ENCODE measurements around the gene LCOR.

The LCOR gene

GRCh38 chr10:97012470-97012869, 180.4 kb downstream of the LCOR start:
- no peak for DNase-seq (ENCODE audit: low read depth)

GRCh38 chr10:97013568-97013967, 181.5 kb downstream of the LCOR start:
- DNase-seq (ENCODE audit: low read depth) = no peak

- DNase-seq (ENCODE audit: low read depth) = no peak
These were observed 181.9 kb downstream of the LCOR start for GRCh38 chr10:97013983-97014382.

GRCh38 chr10:97015240-97015639, 183.1 kb downstream of the LCOR start:
- DNase-seq (ENCODE audit: low read depth) = no peak

DNA sequence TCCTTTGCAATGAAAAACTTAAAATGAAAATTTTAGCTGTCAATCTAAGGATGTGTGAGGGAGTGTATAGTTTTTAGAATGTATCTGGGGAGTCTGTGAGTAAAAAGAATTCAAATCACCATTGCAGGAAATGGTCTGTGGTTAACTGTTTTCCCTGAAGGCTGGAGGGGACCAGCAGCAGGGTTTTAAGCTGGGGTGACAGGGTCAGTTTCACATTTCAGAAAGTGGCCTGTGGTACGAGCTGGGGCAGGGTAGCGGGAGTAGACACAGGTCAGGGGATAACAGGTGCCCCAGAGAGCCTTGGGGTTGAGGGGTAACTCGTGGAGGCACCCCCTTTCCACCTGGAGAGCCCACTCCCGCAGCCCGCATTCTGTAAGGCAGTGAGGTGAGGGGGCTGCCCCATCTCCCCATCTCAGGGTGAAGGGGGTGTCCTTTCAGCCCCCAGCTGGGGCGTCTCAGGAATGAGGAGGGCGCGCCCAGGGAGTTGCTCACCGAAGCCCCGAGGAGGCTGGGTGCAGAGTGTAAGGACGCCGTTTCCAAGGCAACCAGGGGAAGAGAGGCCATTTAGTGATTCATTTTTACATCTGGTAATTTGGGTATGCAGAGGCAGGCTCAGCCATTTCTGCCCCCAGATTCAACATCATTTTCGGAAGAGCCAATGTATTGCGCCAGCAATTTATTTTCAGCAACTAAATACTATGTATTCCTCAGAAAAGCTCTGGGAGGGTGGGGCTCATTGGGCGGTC, 184.8 kb downstream of the LCOR start:
- DNase-seq (ENCODE audit: low read depth) = no peak

- no peak for DNase-seq (ENCODE audit: low read depth)
These were observed 185.4 kb downstream of the LCOR start for GRCh38 chr10:97017474-97017903.

DNA sequence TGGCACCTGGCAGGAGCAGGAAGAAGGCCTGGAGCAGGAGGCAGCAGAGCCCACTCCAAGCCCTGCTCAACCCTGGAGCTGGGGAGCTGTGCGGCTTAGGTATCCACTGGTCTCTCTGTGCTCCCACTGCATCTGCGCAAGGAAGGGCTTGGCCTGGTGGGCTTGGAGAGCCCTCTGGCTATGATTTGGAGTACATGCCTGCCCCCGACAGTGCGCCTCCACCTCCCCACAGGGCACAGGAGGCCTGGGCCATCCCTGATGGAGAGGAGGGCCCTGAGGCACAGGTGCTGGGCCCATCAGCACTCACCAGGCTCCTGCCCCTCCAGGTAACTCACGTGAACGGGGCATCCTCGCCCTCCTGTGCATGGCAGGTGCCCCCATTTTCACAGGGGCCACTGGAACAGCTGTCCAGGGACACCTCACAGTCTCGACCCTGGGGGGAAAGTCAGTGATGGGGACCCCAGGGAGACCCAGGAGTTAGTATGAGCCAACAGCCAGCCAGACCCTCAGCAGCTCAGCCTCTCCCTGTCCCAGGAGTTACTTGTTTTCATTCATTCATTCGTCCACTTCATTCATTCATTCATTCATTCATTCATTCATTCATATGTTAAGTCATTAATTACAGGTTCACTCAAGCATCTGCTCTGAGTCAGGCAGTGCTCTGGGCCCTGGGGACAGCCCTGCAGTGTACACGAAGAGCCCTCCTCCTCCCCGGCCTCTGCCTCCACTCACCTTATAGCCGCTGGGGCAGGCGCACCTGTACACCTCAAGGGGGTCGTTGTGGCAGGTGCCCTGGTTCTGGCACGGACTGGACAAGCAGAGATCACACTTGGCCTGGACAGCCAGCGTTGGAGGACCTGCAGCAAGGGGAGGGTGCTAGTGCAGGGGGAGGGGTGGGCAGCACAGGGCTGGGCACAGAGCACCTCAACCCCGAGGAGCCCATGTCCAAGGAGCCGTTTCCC, 186.4 kb downstream of the LCOR start:
- DNase-seq (ENCODE audit: low read depth) = no peak

GRCh38 chr10:97019213-97019844, 187.2 kb downstream of the LCOR start:
- no peak for DNase-seq (ENCODE audit: low read depth)

DNA sequence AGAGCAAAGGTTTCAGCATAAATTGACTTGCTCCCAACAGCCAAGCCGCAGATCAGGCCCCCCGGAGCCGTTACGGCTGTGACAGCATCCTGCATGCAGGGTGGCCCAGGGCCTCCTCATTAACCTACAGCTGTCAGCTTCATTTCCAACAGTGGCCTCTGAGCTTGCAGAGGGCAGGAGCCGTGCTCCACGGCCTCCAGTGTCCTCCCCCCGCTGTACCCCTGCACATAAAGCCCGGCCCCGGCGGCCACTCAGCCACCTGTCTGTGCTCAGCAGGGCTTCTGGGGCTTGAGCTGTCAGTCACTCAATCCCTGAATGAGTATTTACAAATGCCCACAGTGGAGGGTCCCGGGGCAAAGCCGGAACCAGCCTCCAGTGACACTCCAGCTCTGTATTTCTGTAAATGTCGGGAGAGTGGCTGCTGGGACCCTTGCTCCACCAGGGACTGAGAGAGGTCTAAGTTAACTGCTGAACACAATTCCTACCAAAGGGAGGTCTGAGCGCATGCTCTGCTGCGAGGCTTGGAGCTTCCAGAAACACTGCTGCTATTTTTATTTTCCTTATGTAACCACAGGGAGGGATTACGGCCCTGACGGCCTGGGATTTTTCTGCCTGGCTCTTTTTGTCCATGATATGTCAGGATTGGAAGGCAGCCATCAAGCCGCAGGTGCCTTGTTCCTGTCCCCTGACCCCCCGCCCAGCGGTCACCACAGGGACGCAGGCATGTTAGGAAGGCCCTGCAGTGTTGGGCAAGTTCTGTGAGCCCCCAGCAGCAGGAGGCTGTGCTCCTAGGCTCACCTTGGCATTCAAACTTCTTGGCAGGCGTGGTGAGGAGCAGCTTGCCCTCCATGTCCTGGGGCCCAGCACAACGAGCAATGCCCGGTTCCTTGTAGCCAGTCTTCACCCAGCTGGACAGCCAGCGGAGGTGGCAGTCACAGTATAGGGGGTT, 188.6 kb downstream of the LCOR start:
- DNase-seq (ENCODE audit: low read depth) = no peak

GRCh38 chr10:97022616-97023015, 190.5 kb downstream of the LCOR start:
- DNase-seq (ENCODE audit: low read depth) = no peak

- DNase-seq (ENCODE audit: low read depth) = no peak
These were observed 191.5 kb downstream of the LCOR start for GRCh38 chr10:97023401-97024167.

DNA sequence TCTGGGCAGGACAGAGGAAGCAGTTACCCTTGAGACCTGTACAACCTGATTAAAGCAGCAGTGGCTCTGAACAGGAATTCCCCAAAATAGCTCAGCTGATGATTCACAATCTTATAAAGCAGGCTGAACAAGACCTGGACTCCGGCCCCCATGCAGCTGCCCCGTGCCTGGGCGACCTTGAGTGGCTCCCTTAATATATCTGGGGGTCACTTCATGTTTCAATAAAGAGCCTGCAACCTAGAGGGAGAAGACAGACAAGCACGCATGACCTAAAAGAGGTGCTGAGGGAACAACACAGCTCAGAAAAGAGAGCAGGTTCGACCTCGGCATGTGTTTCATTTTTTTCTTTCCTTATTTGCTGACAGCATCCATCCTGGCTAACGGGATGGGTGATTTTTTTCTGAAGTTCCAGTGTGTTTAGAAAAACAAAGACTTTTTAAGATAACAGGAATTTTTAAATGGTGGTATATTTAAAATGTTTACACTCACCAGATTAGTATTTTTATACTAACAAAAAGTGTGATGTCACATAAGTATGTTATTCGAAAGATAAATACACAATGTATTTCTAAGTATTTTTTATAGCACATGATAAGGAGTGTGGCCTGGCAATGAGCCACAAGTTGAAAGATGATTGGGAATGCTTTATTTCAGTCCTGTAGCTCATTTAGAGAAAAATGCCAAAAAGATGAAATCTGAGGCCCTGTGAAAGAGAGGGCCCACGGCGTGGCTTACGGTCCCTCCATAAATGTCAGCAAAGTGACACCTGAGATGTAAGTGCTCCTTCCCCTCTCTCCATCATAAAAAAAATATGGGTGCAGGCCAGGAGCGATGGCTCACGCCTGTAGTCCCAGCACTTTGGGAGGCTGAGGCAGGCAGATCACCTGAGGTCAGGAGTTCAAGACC, 192.3 kb downstream of the LCOR start:
- DNase-seq (ENCODE audit: low read depth) = no peak

GRCh38 chr10:97025613-97026242, 193.6 kb downstream of the LCOR start:
- peak; percentile 18 for DNase-seq (ENCODE audit: low read depth)

- DNase-seq (ENCODE audit: low read depth) = no peak
These were observed 196.2 kb downstream of the LCOR start for GRCh38 chr10:97028126-97028831.

GRCh38 chr10:97028832-97029178, 196.7 kb downstream of the LCOR start:
- DNase-seq (ENCODE audit: low read depth) = no peak

- DNase-seq (ENCODE audit: low read depth) = no peak
These were observed 197.2 kb downstream of the LCOR start for GRCh38 chr10:97029271-97029670.

GRCh38 chr10:97030894-97031293, 198.8 kb downstream of the LCOR start:
- DNase-seq (ENCODE audit: low read depth) = no peak

DNA sequence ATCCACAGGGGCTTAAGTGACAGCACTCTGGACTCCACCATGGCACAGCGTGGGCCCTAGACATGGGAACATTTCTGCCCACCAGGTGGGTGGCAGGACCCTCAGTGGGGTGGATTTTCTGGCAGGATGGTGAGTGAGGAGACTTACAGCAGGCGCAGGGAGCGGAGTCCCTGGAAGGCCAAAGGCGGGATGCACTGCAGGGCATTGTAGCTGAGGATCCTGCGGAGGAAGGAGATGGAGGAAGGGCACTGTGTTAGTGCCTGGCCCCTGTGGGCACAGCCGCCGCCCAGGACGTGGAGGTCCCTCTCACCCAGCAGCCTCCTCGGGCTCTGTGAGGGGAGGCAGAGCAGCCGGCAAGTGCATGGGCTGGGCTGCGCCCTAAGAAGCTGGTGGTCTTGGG, 199.4 kb downstream of the LCOR start:
- no peak for DNase-seq (ENCODE audit: low read depth)
